COR-L47 (cell line): ENCODE data around the gene EML5.
A peak's percentile ranks its signal among the peaks of the same experiment; 100 is the strongest.
"Not testable (repeated sequence)": the region's sequence is repeated elsewhere in the genome, so short reads cannot be mapped to it uniquely, and the experiment has no call there.

Experiments used
- DNase-seq: peaks from one replicate; lab custom pipeline; 2025; lab: John Stamatoyannopoulos, UW

EML5 gene

GRCh38 chr14:88792473-88793258, at the start of gene EML5:
Gene EML5 (minus strand): TSS chr14:88792953. CDS start chr14:88792503, 450 bp downstream.
- peak; percentile 83 for DNase-seq

DNA sequence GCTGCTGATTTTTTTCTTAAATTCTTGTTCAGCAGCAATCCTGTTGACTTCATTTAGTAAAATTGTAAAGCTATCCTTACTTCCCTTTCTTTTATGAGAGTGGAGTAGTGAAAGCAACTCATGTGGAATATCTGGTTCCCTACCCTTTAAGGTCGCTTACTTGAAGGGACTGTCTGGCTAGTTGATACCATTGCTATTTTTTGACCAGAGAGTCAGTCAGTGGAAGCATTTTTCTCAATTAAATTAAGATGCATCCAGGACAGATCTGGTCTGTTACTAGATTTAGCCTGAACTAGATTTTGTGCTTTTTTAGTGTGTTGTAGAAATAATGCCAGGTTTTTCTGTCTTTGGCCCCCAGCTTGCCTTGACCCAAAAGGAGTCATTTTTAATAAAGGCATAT, 49.7 kb upstream of the EML5 start:
- DNase-seq: no peak

DNA sequence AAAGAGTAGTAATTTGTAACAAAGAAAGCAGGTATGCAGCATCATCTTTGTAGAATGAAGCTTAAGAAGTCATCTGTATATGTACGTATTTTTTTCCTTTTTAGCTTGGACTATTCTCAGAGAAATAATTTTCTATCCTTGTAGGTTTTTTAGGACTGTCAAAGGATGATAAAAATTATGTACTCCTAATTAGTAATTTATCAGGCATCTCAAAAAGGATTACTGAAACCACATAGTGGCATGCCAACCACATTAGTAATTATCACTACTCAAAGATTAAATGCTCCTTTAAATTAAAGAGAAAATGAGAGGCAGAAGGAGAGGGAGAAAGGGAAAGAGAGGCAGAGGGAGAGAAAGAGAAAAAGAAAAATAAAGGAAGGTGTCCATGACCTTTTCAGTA, 49.0 kb upstream of the EML5 start:
- no peak for DNase-seq

DNA sequence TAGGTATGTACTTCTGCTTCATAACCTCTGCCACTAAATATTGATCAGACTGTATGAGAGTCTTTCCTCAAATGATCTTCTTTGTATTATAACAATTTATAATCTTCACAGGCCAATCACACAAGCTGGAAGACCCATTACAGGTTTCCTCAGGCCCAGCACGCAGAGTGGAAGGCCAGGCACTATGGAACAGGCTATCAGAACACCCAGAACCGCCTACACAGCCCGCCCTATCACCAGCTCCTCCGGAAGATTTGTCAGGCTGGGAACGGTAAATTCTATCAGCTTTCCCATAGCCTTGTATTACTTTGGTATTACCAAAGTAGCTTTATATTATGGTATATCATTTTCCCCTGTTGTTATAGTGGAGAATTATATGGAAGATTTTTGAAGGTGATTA, 48.2 kb upstream of the EML5 start:
- no peak for DNase-seq

DNA sequence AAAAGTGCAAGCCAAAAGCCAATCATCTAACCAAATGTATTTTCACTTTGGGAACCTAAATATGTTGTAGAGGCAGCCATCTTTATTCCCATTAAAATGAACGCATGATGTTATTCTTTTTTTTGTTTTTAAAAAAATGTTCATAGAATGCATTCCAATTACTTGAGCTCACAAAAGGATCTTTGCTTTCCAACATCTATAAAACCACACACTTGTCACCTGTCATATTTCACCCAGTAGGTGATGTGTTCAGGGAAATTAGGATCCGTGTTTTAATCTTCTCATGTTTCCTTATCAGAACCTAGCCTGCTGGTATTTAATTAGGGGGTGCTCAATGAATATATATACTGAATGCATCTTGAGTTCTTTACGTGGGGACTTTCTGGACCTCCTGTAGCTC, 45.3 kb upstream of the EML5 start:
- peak; percentile 5 for DNase-seq

DNA sequence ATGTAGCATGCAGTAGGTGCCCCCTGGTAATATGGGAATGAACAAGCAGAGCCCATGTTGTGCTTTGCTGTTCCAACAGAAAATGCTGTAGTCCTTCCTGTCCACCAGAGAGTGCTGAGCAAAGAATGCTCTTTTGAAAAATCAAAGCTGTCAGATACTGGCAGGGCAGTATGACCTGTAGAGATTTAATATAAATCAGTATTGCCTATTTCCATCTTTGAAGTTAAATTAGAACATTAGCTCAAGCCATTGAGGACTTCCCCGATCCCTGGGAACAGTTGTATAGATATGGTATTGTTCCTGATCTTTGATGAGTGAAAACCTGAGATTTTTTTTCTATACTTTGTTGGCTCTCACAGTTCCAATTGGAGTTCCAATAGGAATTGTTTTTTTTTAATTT, 44.7 kb upstream of the EML5 start:
- DNase-seq: no peak

- DNase-seq: no peak
Measured at GRCh38 chr14:88835661-88836060, 42.9 kb upstream of the EML5 start.

DNA sequence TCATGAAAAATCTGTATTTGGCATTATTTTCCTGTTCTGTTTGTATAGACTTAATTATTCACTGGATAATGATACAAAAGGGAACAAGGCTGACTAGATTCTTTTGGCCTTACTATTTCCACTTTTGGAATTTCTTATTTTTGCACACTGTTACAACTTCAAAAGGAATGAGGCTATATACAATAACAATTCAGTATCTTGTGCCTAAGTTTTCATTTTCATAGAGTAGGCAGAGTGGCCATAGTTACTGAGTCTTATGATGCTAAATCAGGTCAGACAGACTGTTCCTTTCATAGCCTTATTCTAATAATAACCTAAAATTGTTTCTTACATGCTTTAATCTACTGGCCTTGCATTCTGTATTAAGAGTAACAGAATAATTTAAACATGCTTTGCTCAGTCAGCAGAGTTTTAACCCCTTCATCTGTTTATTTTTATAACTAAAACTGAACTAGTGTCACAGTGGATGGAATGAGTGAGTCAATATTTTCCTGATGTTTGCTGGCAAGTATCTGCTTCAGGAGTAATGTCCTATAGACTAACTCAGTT, 42.2 kb upstream of the EML5 start:
- no peak for DNase-seq

- no peak for DNase-seq
Measured at GRCh38 chr14:88831284-88831683, 38.5 kb upstream of the EML5 start.

- DNase-seq: no peak
Measured at GRCh38 chr14:88829685-88830302, 37.0 kb upstream of the EML5 start.

DNA sequence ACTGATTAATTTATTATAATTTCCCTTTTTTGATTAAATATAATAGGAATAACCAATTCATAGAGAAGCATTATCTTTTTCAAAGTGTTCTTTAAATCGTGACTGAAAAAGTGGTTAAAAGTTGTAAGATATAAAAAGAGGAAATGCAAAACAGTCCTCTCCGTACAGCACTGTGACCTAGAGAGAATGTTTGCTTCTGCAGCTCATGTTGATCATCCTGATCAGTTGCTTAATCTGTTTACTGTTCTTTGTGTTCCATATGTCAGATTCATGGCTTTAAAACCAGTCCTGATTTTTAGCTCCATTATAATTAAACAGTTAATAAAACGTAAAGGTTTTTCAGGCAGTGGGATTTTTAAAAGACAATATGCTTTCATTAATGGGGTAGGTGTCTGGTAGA, 36.4 kb upstream of the EML5 start:
- no peak for DNase-seq

- no peak for DNase-seq
Measured at GRCh38 chr14:88825503-88825902, 32.8 kb upstream of the EML5 start.

DNA sequence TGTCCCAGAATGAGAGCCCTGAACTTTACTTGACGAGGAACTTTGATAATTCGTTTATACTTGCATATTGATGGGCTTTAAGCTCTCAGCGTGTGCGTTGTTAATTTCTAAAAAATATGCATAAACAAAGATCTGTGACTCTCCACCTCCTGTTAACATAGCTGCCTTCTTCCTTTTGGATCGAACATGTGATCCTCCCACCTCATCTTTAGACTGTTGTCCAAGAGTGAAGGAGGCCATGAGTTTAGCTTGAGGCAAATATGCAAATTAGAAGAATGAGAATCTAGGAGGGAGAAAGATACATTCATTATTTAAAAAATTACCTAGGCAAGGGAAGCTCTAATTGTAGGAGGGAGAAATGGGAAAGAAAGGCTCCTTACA, 32.3 kb upstream of the EML5 start:
- DNase-seq: no peak

GRCh38 chr14:88824314-88825077, 31.7 kb upstream of the EML5 start, which contains the start of gene TTC8:
Gene TTC8 (plus strand): TSS chr14:88824651. CDS start chr14:88824708, 57 bp downstream.
- DNase-seq: peak; percentile 89

- no peak for DNase-seq
Measured at GRCh38 chr14:88823968-88824313, 31.2 kb upstream of the EML5 start.

- no peak for DNase-seq
Measured at GRCh38 chr14:88821888-88822287, 29.1 kb upstream of the EML5 start.

- no peak for DNase-seq
Measured at GRCh38 chr14:88821378-88821777, 28.6 kb upstream of the EML5 start.

DNA sequence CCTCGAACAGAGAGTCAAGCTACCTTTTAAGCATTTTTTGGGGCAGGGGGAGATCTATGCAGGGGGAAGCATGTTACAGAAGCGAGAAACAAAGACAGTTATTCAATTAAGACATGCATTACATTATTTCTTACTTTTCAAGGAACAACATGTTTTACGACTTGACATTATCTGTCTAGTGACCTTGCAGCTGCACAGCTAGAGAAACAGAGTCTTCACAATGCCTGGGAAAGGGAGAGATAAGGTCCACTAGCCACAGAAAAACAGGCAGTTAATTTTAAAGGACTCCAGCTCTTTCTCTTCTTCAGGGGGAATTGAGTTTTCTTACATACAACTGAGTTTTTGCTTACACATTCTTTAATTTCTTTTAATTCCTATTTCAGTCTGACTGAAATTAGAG, 26.9 kb upstream of the EML5 start:
- not testable (repeated sequence) for DNase-seq

- DNase-seq: no peak
Measured at GRCh38 chr14:88818018-88818417, 25.3 kb upstream of the EML5 start.

GRCh38 chr14:88815980-88816379, 23.2 kb upstream of the EML5 start:
- DNase-seq: no peak

- no peak for DNase-seq
Measured at GRCh38 chr14:88808359-88808758, 15.6 kb upstream of the EML5 start.

DNA sequence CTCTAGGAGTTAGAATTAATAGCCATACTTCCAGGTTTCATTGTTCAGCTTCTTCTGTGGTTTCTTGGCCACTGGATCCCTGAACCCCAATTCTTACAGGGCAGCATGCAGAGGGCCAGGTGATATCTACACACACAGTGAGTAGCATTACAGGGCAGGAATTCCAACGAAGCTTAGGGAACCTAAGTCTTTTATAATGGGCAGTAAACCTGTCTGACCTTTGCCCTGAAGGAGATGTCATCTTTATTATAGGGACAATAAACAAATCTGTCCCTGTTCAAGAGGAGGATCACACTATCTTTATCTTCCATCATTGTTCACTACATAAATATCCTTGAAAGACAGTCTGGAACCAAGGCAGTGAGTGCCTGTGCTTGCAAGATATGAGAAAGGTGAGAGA, 11.7 kb upstream of the EML5 start:
- DNase-seq: no peak

DNA sequence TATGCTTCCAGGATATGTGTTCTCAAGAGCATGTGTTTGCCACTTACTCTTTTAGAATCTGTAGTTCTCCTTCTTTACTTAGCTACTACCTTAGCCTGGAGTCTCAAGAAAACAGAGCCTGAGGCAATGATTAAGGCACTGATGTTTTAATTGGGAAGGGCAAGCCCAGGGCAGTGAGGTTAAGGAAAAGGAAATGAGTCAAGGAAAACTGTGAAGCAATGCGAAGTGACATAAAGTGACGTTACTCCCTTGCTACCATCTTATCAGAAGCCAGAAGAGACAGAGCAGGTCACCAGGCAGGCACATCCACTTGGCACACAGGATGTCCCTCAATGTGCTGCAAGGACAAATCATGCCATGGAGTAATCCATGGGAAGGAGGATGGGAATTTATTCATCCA, 11.3 kb upstream of the EML5 start:
- DNase-seq: no peak
